VCaP (cell line): Measurements from ENCODE around the gene KRTAP11-1.

Source experiments
- H3K27ac ChIP-seq: fragments of 450-650 bp; 2 replicates; pipeline ENCODE4 v1.5.1; 2017
- CTCF ChIP-seq: fragments of 450-650 bp; conservative IDR thresholded peaks from 2 replicates; pipeline ENCODE4 v1.5.1; 2017; ENCODE audit warnings: mild to moderate bottlenecking, moderate library complexity

KRTAP11-1 gene

GRCh38 chr21:30874526-30874925 lies 6.9 kb downstream of the KRTAP11-1 start:
- no peak for TF ChIP-seq CTCF
- no peak overlapping the region for H3K27ac ChIP-seq

GRCh38 chr21:30847627-30848500 lies 33.5 kb downstream of the KRTAP11-1 start:
- no peak overlapping the region for H3K27ac ChIP-seq
- TF ChIP-seq CTCF = no peak

- TF ChIP-seq CTCF = no peak; the same call in 1 of the 2 replicates
- H3K27ac ChIP-seq = no peak overlapping the region
Measured at GRCh38 chr21:30842990-30843389, 38.4 kb downstream of the KRTAP11-1 start.

- no peak overlapping the region for H3K27ac ChIP-seq
- TF ChIP-seq CTCF = peak; percentile 98
Measured at GRCh38 chr21:30839304-30839703, 42.1 kb downstream of the KRTAP11-1 start.

- no peak overlapping the region for H3K27ac ChIP-seq
- no peak for TF ChIP-seq CTCF
Measured at GRCh38 chr21:30838536-30838935, 42.8 kb downstream of the KRTAP11-1 start.

GRCh38 chr21:30831194-30831765 lies 50.1 kb downstream of the KRTAP11-1 start:
- TF ChIP-seq CTCF = peak; percentile 73
- no peak overlapping the region for H3K27ac ChIP-seq
